Measurements from ENCODE around the gene MVD. TPM values are rescaled to one million over a fixed set of nuclear protein-coding genes. Genes with fewer than 3 reads are reported as not detected.

The MVD gene
- total and polyA plus RNA-seq, 2 of the 13 experiments (the other 11 are each of a cell fraction or from before 2014, with no cell fraction given): 28.1 to 187 TPM

- TF ChIP-seq ZSCAN9 (CRISPR knock-in tag; IDR thresholded peaks at IDR 0.05; ENCODE audit: borderline replicate concordance) (no peak), ZNF329 (CRISPR knock-in tag; IDR thresholded peaks at IDR 0.05; ENCODE audit: low read depth) (no peak), MED1 (CRISPR knock-in tag; IDR thresholded peaks at IDR 0.05) (no peak), ZNF746 (CRISPR knock-in tag; IDR thresholded peaks at IDR 0.05) (no peak), AGO2 (optimal IDR thresholded peaks at IDR 0.05; ENCODE audit: low read depth, low read length) (peak; percentile 37), HIVEP1 (CRISPR knock-in tag; IDR thresholded peaks at IDR 0.05) (no peak), NFYC (CRISPR knock-in tag; IDR thresholded peaks at IDR 0.05) (no peak), ZFP82 (CRISPR knock-in tag; IDR thresholded peaks at IDR 0.05; ENCODE audit: borderline replicate concordance) (no peak), AKAP8 (CRISPR knock-in tag; IDR thresholded peaks at IDR 0.05) (0 out of 2 replicates have a peak, but pooled peaks have one; percentile 42), ZSCAN5A (CRISPR knock-in tag; IDR thresholded peaks at IDR 0.05; ENCODE audit: borderline replicate concordance) (no peak), ZNF570 (CRISPR knock-in tag; IDR thresholded peaks at IDR 0.05; ENCODE audit: borderline replicate concordance) (no peak)
Observed at GRCh38 chr16:88671806-88672205, 8.9 kb upstream of the MVD start (continued).

GRCh38 chr16:88669980-88670379, 7.1 kb upstream of the MVD start:
- no peak for ATAC-seq
- no peak overlapping the region for H3K27ac ChIP-seq (ENCODE audit: extremely low read length, insufficient read depth, low read length)
- H4K20me1 ChIP-seq (ENCODE audit: insufficient read depth, low read length): peaks cover 2% of the 10 kb centered on the region; the same call in 1 of the 2 replicates
- ChIA-PET CTCF (ENCODE audit: low intra/inter-chr PET ratio, low total read pairs) (no interaction called here), POLR2A (interaction anchor here (1.2 kb wide), 1 partner anchor 100 kb away, joined by 6 read pairs; the partner anchor contains the start of gene ZC3H18)
- DNase-seq (ENCODE audit: low spot score): no peak
- no peak for FAIRE-seq
- WGBS (ENCODE audit: low lambda C conversion rate): 96% methylated on average over 10 of the region's 10 CpGs
- peaks cover 0 to 6% of the 10 kb centered on the region in 2 experiments; a peak in 3 of 5 replicates for H3K36me3 ChIP-seq (replicated peaks in 1 of 2; ENCODE audit: control insufficient read depth in 1 of 2, insufficient read depth in 2 of 2, low read length in 2 of 2)
- H2AFZ ChIP-seq (ENCODE audit: low read length): no peak overlapping the region
- in situ Hi-C loops (cut with HindIII; ENCODE audit: extremely low pct_ligation_motif_present, low pct_unique_long_range_greater_than_20kb) (no loop called here), intact Hi-C loops (cut with micrococcal nuclease; ENCODE audit: unreplicated experiment) (no loop called here)
- no TSS peak for BruUV-seq (replicated peaks)
- no peak overlapping the region for H3K9ac ChIP-seq (ENCODE audit: insufficient read depth, low read depth, low read length)
- no peak overlapping the region for H3K4me2 ChIP-seq (ENCODE audit: low read depth, low read length)
- no peak overlapping the region for H3K4me3 ChIP-seq (replicated peaks in 1 of 3; ENCODE audit: insufficient read depth in 1 of 3, low read depth in 2 of 3, low read length in 3 of 3)
- H3K4me1 ChIP-seq (ENCODE audit: insufficient read depth, low read length): peaks cover 6% of the 10 kb centered on the region
- H3K79me2 ChIP-seq (ENCODE audit: insufficient read depth, low read length): peaks cover 12% of the 10 kb centered on the region
- TF ChIP-seq ZNF142 (CRISPR knock-in tag; IDR thresholded peaks at IDR 0.05) (no peak), POLR2A (IDR thresholded peaks at IDR 0.05; ENCODE audit: insufficient read depth in 1 of 2, low read depth in 2 of 2, low read length in 2 of 2) (peak in 1 of 2 experiments; percentile 31; a peak in 1 of 4 replicates), ZNF235 (CRISPR knock-in tag; IDR thresholded peaks at IDR 0.05; ENCODE audit: borderline replicate concordance) (0 out of 2 replicates have a peak, but pooled peaks have one; percentile 43)
- no peaks in the 10 kb centered on the region for H3K27me3 ChIP-seq (ENCODE audit: control insufficient read depth in 1 of 2, insufficient read depth in 2 of 2, low read length in 2 of 2)
- no peaks in the 10 kb centered on the region for H3K9me3 ChIP-seq (ENCODE audit: low read length)

All from HepG2 (cell line).